ENCODE data around the gene IL17RA.

The IL17RA gene

GRCh38 chr22:17101475-17102296, 16.9 kb downstream of the IL17RA start:
- TF ChIP-seq CTCF (IDR thresholded peaks at IDR 0.05; ENCODE audit: low read depth, low read length, missing control alignments), result no peak
- no peak for DNase-seq (ENCODE audit: low read depth)
- H3K4me3 ChIP-seq (ENCODE audit: low read depth, low read length), result no peak overlapping the region

- no peak for DNase-seq (ENCODE audit: low read depth)
Measured at GRCh38 chr22:17102297-17102667, 17.5 kb downstream of the IL17RA start.

GRCh38 chr22:17103351-17103750, 18.6 kb downstream of the IL17RA start:
- H3K4me3 ChIP-seq (ENCODE audit: low read depth, low read length), result no peak overlapping the region
- TF ChIP-seq CTCF (IDR thresholded peaks at IDR 0.05; ENCODE audit: low read depth, low read length, missing control alignments), result no peak
- no peak for DNase-seq (ENCODE audit: low read depth)

More at GRCh38 chr22:17102297-17102667, 17.5 kb downstream of the IL17RA start:
- no peak for TF ChIP-seq CTCF (IDR thresholded peaks at IDR 0.05; ENCODE audit: low read depth, low read length, missing control alignments)
- H3K4me3 ChIP-seq (ENCODE audit: low read depth, low read length), result no peak overlapping the region

- no peak for DNase-seq (ENCODE audit: low read depth)
- H3K4me3 ChIP-seq (ENCODE audit: low read depth, low read length), result no peak overlapping the region
- TF ChIP-seq CTCF (IDR thresholded peaks at IDR 0.05; ENCODE audit: low read depth, low read length, missing control alignments), result no peak
Measured at GRCh38 chr22:17104336-17104935, 19.6 kb downstream of the IL17RA start.

- no peak for DNase-seq (ENCODE audit: low read depth)
- TF ChIP-seq CTCF (IDR thresholded peaks at IDR 0.05; ENCODE audit: low read depth, low read length, missing control alignments), result no peak
- H3K4me3 ChIP-seq (ENCODE audit: low read depth, low read length), result no peak overlapping the region
Measured at GRCh38 chr22:17105143-17106129, 20.6 kb downstream of the IL17RA start.

GRCh38 chr22:17106161-17106784, 21.5 kb downstream of the IL17RA start:
- TF ChIP-seq CTCF (IDR thresholded peaks at IDR 0.05; ENCODE audit: low read depth, low read length, missing control alignments), result no peak
- no peak overlapping the region for H3K4me3 ChIP-seq (ENCODE audit: low read depth, low read length)
- DNase-seq (ENCODE audit: low read depth), result no peak

Measured in GM12864 (cell line).